Left hindlimb (tissue), 1 donor: ENCODE results near the gene PRR22.

Experiments used
- DNase-seq: peaks from one replicate; pipeline ENCODE4 v3.0.0-alpha.2; 2018

The PRR22 gene

GRCh38 chr19:5814123-5814851 lies 29.7 kb upstream of the PRR22 start:
- DNase-seq: no peak

GRCh38 chr19:5811117-5811516 lies 26.6 kb upstream of the PRR22 start:
- no peak for DNase-seq

DNA sequence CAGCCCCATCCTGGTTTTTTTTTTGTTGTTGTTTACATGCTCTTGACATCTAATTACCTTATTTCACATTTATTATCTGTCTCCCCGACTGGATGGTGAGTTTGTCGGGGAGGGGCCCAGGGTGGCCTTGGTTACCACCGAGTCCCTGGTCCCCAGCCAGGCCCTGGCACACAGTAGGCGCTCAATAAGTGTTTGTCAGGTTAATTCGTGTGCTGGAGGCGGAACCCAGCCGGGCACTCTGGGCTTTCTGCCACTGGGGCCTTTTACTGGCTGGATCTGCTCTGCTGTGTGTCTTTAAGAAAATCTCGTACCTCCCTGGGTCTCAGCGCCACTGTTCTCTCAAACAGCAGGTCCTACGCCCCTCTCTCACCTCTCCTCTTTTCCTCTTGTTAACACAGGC lies 24.9 kb upstream of the PRR22 start:
- DNase-seq: no peak

- DNase-seq: no peak
Measured at GRCh38 chr19:5809053-5809452, 24.5 kb upstream of the PRR22 start.

- no peak for DNase-seq
Measured at GRCh38 chr19:5808120-5808816, 23.7 kb upstream of the PRR22 start.

GRCh38 chr19:5806905-5807304 lies 22.4 kb upstream of the PRR22 start:
- no peak for DNase-seq

- no peak for DNase-seq
Measured at GRCh38 chr19:5806133-5806489, 21.6 kb upstream of the PRR22 start.

DNA sequence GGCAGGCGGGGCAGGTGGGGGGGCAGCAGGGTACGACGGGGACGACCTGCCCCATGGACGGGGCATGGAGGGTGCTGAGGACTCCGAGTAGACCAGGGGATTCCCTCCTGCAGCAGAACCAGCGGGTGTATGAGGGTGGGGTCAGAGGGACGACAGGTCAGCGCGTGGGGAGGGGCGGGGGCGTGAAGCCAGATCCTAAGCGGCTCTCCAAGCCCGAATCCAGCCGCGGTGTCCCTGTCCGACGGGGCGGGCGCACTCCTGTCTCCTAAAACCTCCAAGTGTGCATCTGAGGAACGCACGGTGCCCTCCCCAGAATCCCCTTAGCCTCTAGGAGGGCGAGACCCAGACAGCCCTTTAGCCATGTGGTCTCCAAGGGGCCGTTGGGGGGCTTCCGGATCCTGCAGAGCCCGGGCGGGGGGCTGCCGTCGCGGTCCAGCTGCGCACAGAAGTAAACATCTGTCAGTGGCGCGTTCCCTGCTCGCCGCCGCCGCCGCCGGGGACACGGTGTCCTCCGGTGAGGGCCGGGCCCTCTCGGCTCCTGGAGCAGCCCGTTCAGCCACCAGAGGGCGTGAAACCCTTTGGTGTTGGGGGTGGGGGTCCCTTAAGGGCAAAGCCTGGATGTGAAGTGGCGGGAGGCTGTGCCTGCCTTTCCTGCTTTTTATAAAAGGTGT lies 21.1 kb upstream of the PRR22 start:
- DNase-seq: no peak

DNA sequence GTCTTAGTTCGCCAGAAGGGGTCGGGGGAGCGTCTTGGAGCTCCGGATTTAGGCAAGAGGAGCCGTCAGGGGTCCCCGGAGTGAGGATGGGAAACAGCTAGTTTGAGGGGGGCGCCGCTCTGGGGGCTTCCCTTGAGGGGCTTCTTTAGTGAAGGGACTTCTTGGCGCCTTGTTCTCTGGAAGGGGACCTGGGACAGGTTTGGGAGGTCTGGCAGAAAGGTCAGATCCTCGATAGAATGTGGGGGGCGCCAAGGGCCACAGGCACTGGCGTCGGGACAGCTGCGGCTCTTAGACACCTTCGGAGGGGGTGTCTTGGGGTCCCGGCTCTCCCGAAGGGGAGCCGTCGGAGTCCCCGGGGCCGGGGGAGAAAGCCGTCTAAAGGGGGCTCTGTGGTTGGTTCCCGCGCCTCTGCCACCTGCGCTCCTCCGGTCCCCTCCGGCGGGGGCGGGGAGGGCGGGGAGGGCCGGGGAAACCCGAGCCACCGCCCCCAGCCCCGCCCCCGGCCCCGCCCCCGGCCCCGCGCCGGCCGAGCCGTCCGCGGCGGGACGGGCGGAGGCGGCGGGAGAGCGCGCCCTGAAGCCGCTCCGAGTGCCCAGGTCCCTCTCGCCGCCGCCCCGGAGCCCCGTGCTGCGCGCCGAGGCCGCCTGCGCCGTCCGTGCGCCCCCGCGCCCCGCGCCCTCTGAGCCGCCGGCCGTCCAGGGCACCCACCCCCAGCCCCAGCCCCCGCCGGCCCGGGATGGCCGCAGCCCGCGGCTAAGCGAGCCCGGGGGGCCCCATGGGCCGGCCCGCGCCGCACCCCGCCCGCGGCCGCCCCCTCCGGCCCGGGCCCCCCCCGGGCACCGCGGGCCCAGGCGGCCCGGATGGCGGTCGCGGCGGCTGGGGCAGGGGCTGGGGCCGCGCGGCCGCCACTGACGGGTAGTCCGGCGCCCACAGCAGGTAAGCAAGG lies 20.2 kb upstream of the PRR22 start, which contains the start of gene NRTN:
NRTN (plus strand) TSS at position 552 of the 946 bp plus-strand sequence. CDS start 19,099 bp downstream, outside the sequence.
- DNase-seq: no peak

- peak; percentile 94 for DNase-seq
Measured at GRCh38 chr19:5803752-5804515, 19.4 kb upstream of the PRR22 start.

DNA sequence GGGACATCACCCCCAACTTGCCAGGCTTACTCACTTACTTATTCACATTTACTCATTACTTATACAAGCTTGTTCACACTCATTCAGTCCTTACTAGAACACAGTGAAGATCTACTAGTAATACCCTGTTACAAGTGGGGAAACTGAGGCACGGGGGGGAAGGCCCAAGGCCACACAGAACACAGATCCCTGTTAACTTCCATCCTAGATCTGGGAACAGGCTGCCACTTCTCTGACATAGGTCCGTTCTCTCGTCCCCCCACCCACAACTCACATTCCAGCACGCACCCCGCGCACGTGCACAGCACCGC lies 18.9 kb upstream of the PRR22 start:
- no peak for DNase-seq

GRCh38 chr19:5801796-5802619 lies 17.5 kb upstream of the PRR22 start:
- DNase-seq: peak; percentile 72

DNA sequence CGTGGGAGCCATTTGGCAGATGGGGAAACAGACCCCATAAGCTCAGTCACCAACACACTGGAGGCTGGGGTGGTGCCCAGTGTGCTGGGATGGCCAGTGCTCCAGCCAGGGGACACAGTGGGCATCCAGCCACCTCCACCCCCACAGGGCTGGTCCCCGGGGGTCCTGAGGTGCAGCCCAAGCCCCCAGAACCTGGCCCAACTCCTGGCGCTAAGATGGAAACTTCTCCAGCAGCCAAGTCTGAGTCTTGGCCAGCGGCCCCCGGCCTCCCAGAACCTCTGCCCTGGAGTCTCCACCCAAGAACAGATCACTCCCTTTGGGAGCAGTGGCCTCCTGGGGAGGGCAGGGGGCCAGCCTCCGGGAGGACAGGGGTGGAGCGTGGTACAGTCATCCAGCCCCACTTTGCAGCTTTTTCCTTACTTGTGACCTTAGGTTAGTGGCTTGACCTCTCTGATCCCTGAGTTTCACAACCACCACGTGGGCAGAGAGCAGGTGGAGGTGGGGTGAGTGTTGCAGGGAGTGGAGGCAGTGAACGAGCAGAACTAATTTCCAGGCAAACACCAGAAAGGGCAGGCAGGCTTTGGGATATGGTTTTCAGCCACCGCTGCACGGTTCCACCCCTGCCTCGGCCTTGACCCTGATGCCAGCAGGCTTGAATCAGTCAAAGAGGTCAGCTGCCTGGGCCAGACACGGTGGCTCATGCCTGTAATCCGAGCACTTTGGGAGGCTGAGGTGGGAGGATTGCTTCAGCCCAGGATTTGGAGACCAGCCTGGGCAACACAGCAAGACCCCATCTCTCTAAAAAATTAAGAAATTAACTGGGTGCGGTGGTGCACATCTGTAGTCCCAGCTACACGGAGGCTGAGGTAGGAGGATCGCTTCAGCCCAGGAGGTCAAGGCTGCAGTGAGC lies 16.1 kb upstream of the PRR22 start:
- no peak for DNase-seq

DNA sequence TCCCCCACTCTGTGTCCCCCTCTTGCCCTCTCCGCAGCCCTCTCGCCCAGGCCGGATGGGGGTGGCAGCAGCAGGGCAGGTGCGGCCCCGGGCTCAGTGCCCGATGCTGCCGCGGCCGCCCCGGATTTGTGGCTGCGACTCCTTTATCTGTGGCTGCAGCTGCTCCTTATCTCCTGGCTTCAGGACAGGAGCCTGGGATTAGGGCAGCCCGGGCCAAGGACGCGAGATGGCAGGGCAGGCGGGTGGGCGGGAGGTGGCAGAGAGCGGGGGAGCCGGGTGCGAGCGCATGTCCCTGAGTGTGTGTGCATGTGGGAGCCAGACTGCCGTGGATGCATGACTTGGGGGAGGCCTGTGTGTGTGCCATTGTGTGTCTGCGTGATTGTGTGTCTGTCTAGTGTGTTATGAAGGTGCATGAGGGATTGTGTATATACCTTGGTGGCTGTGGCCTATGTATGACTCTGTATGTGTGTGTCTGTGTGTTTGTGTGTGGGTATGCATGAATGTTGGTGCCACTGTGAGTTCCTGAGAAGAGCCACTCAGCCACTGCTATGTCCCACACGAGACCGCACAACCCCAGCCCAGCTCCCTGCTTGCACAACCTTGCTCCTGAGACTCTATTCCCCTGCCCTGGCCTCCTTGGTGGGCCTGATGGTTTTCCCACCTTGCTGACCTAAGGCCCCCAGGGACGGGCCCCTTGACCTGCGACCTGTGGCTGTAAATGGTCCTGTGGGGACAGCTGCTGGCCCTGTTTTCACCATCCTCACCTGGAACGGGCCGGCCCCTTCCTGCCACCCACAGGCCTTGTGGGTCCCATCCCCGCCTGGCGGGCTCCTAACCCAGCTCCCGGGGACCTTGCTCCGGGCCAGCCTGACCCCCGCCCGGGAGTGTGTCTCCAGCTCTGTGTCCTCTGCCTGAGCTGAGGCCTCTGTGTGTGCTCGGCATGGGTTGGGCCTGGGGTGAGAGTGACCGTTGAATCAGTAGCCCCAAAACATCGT lies 15.0 kb upstream of the PRR22 start:
- DNase-seq: no peak

DNA sequence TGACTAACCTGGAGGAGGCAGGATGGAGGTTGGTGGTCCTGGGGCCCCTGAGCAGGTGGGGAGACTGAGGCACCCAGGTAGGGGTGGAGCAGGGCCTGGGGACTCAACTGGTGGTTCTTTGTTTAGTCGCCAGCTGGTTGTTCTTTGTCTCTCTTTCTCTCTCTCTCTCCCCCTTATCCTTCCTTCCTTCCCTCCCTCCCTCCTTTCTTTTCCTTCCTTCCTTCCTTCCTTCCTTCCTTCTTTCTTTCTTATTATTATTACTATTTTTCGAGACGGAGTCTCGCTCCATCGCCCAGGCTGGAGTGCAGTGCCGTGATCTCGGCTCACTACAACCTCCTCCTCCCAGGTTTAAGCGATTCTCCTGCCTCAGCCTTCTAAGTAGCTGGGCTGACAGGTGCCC lies 13.7 kb upstream of the PRR22 start:
- DNase-seq: no peak

DNA sequence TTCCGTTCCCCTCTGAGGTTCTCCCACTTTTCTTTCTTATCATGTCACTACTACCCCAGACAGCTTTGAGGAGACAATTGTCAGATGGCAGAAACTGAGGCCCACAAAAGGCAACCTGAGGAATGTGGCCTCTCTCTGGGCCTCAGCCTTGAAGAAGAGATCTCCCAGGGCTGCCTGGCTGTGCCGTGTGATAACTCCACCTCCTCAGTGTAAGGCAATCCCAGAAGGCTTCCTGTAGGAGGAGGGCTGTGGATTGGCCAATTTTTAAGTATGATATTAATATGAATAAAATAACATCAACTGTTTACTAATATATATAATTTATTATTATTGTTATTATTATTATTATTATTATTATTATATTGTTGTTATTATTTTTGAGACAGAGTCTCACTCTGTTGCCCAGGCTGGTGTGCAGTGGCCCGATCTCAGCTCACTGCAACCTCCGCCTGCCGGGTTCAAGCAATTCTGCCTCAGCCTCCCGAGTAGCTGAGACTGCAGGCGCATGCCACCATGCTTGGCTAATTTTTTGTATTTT lies 10.9 kb upstream of the PRR22 start:
- DNase-seq: no peak

DNA sequence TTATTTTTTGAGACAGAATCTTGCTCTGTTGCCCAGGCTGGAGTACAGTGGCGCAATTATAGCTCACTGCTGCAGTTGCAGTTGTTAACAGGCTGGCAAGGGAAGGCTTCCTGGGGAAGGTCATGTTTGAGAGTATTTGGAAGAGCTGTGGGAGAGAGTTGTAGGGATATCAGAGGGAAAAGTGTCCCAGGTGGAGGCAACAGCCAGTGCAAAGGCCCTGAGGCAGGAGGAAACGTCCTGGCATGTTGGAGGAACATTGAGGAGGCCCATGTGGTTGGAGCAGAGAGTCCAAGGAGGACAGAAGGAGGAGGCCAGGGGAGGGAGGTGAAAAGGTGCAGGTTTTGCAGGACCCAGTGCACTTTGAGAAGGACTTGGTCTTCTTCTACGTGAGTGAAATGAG lies 8.6 kb upstream of the PRR22 start:
- DNase-seq: no peak

- DNase-seq: no peak
Measured at GRCh38 chr19:5792224-5792623, 7.7 kb upstream of the PRR22 start.
